MM.1S (cell line): ENCODE measurements around the gene CLTB.
A peak's percentile ranks its signal among the peaks of the same experiment; 100 is the strongest.

Experiments
- DNase-seq: peaks from one replicate; pipeline ENCODE4 v3.0.0-alpha.2; 2015
- H2AFZ ChIP-seq: fragments of 300-600 bp; sonication (generic); 2 replicates; pipeline ENCODE4 v1.6.0; 2016; ENCODE audit warnings: antibody characterized with exemption, low read length
- H3F3A ChIP-seq: fragments of 300-600 bp; sonication (generic); 2 replicates; pipeline ENCODE4 v1.6.1; 2016; ENCODE audit warnings: mild to moderate bottlenecking, antibody characterized with exemption, low read length, moderate library complexity, mixed read lengths; ENCODE audit not compliant: insufficient read depth
- H3K27ac ChIP-seq: fragments of 300-600 bp; sonication (generic); 2 replicates; pipeline ENCODE4 v1.5.1; 2016; ENCODE audit warnings: mild to moderate bottlenecking, low read length
- H3K27me3 ChIP-seq: fragments of 300-600 bp; sonication (generic); replicated peaks from 2 replicates; pipeline ENCODE4 v1.6.0; 2016; ENCODE audit warnings: low read length; ENCODE audit not compliant: insufficient read depth
- H3K36me3 ChIP-seq: fragments of 300-600 bp; sonication (generic); replicated peaks from 2 replicates; pipeline ENCODE4 v1.6.1; 2016; ENCODE audit warnings: mild to moderate bottlenecking, low read length, mixed read lengths; ENCODE audit not compliant: insufficient read depth
- H3K4me1 ChIP-seq: fragments of 300-600 bp; sonication (generic); 2 replicates; pipeline ENCODE4 v1.6.1; 2016; ENCODE audit warnings: low read length, mixed read lengths
- H3K4me2 ChIP-seq: fragments of 300-600 bp; sonication (generic); 2 replicates; pipeline ENCODE4 v1.6.0; 2016; ENCODE audit warnings: low read depth, low read length
- H3K4me3 ChIP-seq: fragments of 300-600 bp; sonication (generic); 2 replicates; pipeline ENCODE4 v1.5.1; 2016; ENCODE audit warnings: low read length, mixed read lengths
- H3K79me2 ChIP-seq: fragments of 300-600 bp; sonication (generic); 2 replicates; pipeline ENCODE4 v1.6.1; 2016; ENCODE audit warnings: mixed run types, low read length, mixed read lengths
- H3K9ac ChIP-seq: fragments of 300-600 bp; sonication (generic); 2 replicates; pipeline ENCODE4 v1.6.1; 2016; ENCODE audit warnings: low read length, mixed read lengths
- H3K9me2 ChIP-seq: fragments of 300-600 bp; sonication (generic); replicated peaks from 2 replicates; pipeline ENCODE4 v1.6.1; 2016; ENCODE audit warnings: mild to moderate bottlenecking, low read length, mixed read lengths; ENCODE audit not compliant: insufficient read depth
- H3K9me3 ChIP-seq: fragments of 300-600 bp; sonication (generic); replicated peaks from 2 replicates; pipeline ENCODE4 v1.6.1; 2016; ENCODE audit warnings: mild to moderate bottlenecking, low read length, mixed read lengths; ENCODE audit not compliant: insufficient read depth
- H4K20me1 ChIP-seq: fragments of 300-600 bp; sonication (generic); 2 replicates; pipeline ENCODE4 v1.6.1; 2016; ENCODE audit warnings: mild to moderate bottlenecking, low read length, moderate library complexity, mixed read lengths; ENCODE audit not compliant: insufficient read depth
- EZH2 ChIP-seq: fragments of 300-600 bp; sonication (generic); optimal IDR thresholded peaks from 2 replicates; pipeline ENCODE3; 2017; ENCODE audit warnings: low read depth, mild to moderate bottlenecking, antibody characterized with exemption, low read length, mixed read lengths
- EZH2phosphoT487 ChIP-seq: fragments of 300-600 bp; sonication (generic); IDR thresholded peaks from 2 replicates; pipeline ENCODE4 v1.6.1; 2018; ENCODE audit warnings: antibody characterized with exemption, low read length
- TF ChIP-seq, protein P1 (sequence below): fragments of 300-600 bp; sonication (generic); IDR thresholded peaks from 2 replicates; pipeline ENCODE4 v1.5.1; 2016; ENCODE audit warnings: antibody characterized with exemption, low read length, mixed read lengths

Gene CLTB

DNA sequence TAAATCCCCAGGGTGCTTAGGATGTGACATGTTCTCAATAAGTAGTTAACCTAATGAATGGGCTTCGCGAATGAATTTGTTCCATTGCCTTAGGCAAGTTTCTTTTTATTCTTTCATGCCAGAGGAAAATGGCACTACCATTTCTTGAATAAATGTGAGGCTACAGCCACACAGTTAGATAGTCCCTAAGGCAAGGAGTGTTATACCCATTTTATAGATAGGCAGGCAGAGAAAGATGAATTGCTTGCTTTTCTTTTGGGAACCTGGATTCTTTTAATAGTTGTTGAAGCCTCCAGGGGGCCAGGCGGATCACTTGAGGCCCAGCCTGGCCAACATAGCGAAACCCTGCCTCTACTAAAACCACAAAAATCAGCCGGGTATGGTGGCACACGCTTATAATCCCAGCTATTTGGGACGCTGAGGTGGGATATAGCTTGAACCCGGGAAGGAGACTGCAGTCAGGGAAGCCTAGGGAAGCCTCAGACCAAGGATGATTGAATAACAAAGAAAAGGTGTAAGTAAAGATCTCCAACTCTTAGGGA, 28.9 kb downstream of the CLTB start:
- Histone ChIP-seq H3K36me3 (peaks cover 14% of the 10 kb centered on the region; the same call in 1 of the 2 replicates), H3F3A (peaks cover 7% of the 10 kb centered on the region; the same call in 1 of the 2 replicates), H4K20me1 (peaks cover 8% of the 10 kb centered on the region; the same call in 1 of the 2 replicates), H3K9ac (peak overlapping the region; percentile 98), H3K27me3 (no peaks in the 10 kb centered on the region), H3K4me3 (peak overlapping the region; percentile 88), H3K9me3 (no peaks in the 10 kb centered on the region), H3K4me2 (peak overlapping the region; percentile 63), H3K27ac (no peak overlapping the region), H3K79me2 (peaks cover 69% of the 10 kb centered on the region), H3K9me2 (no peaks in the 10 kb centered on the region), H3K4me1 (peaks cover 5% of the 10 kb centered on the region; the same call in 1 of the 2 replicates), H2AFZ (no peak overlapping the region)
- DNase-seq, result peak; percentile 31
- TF ChIP-seq EZH2phosphoT487 (no peak), EZH2 (no peak)
- TF ChIP-seq, protein P1, sequence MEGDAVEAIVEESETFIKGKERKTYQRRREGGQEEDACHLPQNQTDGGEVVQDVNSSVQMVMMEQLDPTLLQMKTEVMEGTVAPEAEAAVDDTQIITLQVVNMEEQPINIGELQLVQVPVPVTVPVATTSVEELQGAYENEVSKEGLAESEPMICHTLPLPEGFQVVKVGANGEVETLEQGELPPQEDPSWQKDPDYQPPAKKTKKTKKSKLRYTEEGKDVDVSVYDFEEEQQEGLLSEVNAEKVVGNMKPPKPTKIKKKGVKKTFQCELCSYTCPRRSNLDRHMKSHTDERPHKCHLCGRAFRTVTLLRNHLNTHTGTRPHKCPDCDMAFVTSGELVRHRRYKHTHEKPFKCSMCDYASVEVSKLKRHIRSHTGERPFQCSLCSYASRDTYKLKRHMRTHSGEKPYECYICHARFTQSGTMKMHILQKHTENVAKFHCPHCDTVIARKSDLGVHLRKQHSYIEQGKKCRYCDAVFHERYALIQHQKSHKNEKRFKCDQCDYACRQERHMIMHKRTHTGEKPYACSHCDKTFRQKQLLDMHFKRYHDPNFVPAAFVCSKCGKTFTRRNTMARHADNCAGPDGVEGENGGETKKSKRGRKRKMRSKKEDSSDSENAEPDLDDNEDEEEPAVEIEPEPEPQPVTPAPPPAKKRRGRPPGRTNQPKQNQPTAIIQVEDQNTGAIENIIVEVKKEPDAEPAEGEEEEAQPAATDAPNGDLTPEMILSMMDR, result peak; percentile 21; the same call in 1 of the 2 replicates

DNA sequence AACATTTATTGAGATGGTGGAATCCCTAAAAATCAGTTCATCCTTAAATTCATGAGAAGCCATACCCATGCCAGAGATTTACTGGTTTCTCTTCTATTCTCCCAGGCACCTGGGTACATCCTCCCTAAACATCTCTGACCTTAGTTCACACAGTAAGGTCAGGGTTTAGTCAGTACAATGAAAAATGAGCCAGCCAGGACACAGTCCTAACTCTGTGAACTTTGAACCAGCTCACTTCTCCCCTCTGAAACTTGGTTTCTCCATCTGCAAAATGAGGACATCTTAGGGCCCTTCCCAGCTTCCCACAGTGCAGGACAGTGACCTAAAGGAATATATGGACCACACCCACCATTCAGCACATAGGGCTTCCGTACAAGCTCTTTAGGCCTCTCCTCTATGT, 29.8 kb downstream of the CLTB start:
- H3K9ac ChIP-seq, result no peak overlapping the region
- H3K79me2 ChIP-seq, result peaks cover 69% of the 10 kb centered on the region

DNA sequence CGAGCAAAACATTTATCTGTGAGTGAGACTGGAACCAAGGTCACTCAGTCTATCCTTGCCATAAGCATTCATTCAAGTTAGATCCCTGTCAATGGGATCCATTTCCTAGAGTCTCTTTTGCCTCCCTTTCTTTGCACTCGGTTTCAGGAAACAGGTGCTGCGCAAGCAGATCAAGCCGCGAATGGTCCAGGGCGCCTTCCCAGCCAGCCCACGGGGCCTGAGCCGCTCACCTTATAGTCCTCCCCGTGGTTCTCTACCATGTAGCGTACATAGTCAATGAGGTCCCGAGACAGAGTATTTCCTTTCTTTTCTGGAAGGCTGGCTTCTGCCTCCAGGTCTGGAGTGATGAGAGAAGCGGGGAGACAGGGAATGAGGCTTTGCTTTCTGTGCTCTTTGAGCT, 31.3 kb downstream of the CLTB start:
- no peak overlapping the region for H3K9ac ChIP-seq
- no peak for DNase-seq
- H3K9me3 ChIP-seq, result no peaks in the 10 kb centered on the region
- H2AFZ ChIP-seq, result no peak overlapping the region
- H3K9me2 ChIP-seq, result no peaks in the 10 kb centered on the region
- TF ChIP-seq, protein P1, result no peak
- TF ChIP-seq EZH2, result no peak
- no peak for TF ChIP-seq EZH2phosphoT487
- peaks cover 5% of the 10 kb centered on the region; the same call in 1 of the 2 replicates for H3K4me1 ChIP-seq
- peaks cover 14% of the 10 kb centered on the region; the same call in 1 of the 2 replicates for H3K36me3 ChIP-seq
- no peak overlapping the region for H3K4me2 ChIP-seq
- peaks cover 8% of the 10 kb centered on the region; the same call in 1 of the 2 replicates for H4K20me1 ChIP-seq
- no peak overlapping the region for H3K4me3 ChIP-seq
- no peaks in the 10 kb centered on the region for H3K27me3 ChIP-seq
- H3K79me2 ChIP-seq, result peaks cover 55% of the 10 kb centered on the region
- no peak overlapping the region for H3K27ac ChIP-seq
- peaks cover 10% of the 10 kb centered on the region; the same call in 1 of the 2 replicates for H3F3A ChIP-seq

More for the DNA sequence above, 29.8 kb downstream of the CLTB start:
- peaks cover 7% of the 10 kb centered on the region; the same call in 1 of the 2 replicates for H3F3A ChIP-seq
- no peaks in the 10 kb centered on the region for H3K27me3 ChIP-seq
- DNase-seq, result no peak
- no peak overlapping the region for H2AFZ ChIP-seq
- peaks cover 14% of the 10 kb centered on the region; the same call in 1 of the 2 replicates for H3K36me3 ChIP-seq
- H3K27ac ChIP-seq, result no peak overlapping the region
- peaks cover 5% of the 10 kb centered on the region; the same call in 1 of the 2 replicates for H3K4me1 ChIP-seq
- no peaks in the 10 kb centered on the region for H3K9me2 ChIP-seq
- peaks cover 8% of the 10 kb centered on the region; the same call in 1 of the 2 replicates for H4K20me1 ChIP-seq
- no peak overlapping the region for H3K4me3 ChIP-seq
- no peaks in the 10 kb centered on the region for H3K9me3 ChIP-seq
- peak overlapping the region; percentile 63; the same call in 1 of the 2 replicates for H3K4me2 ChIP-seq
- TF ChIP-seq EZH2, result no peak
